ENCODE results near the gene CAPZB.
A peak's percentile ranks its signal among the peaks of the same experiment; 100 is the strongest.
"Not testable (repeated sequence)": the region's sequence is repeated elsewhere in the genome, so short reads cannot be mapped to it uniquely, and the experiment has no call there.

The CAPZB gene
- total RNA-seq = 144 to 252 (median 190) reads per million in 4 donors

DNA sequence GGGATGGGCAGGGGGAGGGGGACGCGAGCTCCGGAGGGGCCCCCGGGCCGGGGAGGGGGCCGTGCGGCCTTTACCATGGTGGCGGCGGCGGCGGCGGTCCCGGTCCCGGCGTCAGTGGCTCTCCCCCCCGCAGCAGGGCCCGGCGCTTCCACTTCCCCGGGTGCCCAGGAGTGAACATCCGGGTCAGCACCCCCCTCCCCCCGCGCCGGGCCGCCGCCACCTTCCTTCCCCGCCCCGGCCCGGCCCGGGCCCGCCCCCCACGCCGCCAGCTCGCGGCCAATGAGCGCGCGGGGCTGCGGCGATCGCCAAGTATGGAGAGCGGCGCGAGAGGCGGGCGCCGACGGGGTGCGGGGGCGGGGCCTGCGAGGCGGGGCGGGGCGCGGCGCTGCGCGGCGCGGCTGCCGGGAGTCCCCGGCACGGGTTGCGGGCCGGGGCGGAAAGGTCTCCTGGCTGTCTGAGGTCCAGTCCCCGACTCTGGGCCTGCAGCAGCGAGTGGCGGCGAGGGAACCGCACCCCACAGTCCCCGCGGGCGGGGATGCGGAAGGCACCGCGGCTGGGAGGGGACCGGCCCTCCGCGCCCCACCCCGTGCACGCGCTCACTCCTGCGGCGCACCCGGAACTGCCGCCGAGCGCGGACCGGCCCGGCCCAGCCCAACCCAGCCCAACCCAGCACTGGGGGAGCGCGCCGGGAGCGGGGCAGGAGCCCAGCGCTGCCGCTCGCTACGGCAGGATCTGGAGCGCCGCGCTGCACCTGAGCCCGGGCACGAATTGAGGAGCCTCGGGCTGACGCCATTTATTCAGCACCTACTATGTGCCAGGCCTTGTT lies at the start of gene CAPZB:
Gene CAPZB, minus strand, starts transcription at position 178 of the 826 bp plus-strand sequence. Its CDS starts 101 bp downstream, at position 77.
- peak; percentile 89 to 97 (median 91) for DNase-seq

DNA sequence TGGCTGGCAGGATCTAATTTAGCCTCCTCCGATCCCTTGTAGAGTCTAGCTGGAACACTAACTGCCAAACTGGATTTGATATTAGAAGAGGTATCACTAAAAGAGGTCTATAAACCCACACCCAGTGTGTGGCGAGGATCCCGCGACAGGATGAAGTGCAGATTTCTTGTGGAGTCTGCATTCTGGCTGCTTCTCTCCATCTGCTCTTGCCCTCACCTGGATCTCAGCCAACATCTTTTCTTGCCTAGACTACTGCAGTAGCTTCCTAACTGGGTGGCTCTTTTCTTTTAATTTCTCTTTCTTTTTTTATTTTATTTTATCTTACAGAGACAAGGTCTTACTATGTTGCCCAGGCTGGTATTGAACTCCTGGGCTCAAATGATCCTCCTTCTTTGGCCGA lies 48.9 kb upstream of the CAPZB start:
- DNase-seq = no peak

DNA sequence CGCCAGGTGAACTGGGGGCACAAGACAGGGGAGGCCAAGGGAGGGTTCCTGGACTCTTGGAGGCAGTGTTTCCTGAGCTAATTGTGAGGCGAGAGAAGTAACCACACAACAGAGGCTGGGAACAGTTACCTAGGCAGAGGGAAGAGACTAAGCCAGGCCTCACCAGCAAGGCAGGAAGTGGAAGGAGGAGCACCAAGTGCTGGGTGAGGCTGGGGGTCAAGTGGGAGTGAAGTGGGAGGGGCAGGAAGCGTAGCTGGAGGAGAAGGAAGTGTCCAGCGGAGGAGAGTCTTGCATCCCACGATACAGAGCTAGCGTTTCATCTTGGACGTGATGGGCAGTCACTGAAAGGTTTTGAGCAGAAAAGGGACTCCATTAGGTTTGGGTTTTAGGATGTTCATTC lies 48.3 kb upstream of the CAPZB start:
- DNase-seq = no peak

DNA sequence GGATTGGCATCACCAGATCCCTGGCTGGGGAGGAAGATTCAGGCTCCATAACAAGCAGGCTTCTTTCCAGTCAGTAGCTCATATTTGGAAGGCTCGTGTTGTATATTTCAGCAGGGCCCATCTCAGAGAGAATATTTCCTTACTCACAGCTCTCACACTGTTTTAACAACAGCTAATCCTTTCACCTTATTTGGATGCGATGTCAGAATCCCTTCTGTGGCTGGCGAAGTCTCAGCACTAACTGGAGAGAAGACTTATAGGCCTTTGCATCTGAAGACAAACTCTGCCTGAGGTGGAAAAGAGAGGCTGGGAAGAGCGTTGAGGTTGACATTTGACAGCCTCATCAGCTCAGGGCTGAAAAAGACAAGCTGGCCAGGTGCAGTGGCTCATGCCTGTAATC lies 47.2 kb upstream of the CAPZB start:
- DNase-seq = no peak

DNA sequence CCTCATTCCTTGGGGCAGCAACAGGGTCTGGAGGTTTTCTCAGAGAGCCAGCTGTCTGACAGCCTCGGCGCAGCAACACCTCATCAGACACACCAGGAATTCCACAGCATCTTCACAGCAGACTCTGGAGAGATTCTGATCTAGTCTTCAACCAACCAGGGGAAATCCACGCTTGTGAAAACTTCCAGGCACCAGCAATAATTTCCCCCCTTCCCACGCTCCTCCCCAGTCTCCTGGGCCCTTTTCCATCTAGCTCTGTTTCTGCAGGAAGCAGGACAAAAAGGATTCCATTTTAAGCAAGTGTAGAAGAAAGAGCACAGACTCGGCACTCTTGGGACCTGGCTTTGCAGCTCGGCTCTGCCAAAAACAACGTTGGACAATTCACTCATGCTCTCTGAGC lies 44.3 kb upstream of the CAPZB start:
- no peak for DNase-seq

DNA sequence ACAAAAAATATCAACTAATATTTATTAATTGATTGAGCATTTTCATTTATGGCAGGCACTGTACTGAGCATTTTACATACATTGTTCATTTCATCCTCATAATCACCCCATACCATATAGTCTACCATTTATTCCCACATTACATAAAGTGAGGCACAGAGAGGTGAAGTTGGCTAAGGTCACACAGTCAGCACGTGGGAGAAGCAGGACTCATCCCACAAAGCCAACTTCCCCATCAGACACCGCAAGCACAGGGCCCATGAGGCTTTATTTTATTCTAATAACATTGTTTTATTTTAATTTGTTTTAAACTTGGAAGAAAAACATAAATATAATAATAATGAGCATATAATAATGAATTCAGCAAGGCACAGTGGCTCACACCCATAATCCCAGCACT lies 43.1 kb upstream of the CAPZB start:
- no peak for DNase-seq

DNA sequence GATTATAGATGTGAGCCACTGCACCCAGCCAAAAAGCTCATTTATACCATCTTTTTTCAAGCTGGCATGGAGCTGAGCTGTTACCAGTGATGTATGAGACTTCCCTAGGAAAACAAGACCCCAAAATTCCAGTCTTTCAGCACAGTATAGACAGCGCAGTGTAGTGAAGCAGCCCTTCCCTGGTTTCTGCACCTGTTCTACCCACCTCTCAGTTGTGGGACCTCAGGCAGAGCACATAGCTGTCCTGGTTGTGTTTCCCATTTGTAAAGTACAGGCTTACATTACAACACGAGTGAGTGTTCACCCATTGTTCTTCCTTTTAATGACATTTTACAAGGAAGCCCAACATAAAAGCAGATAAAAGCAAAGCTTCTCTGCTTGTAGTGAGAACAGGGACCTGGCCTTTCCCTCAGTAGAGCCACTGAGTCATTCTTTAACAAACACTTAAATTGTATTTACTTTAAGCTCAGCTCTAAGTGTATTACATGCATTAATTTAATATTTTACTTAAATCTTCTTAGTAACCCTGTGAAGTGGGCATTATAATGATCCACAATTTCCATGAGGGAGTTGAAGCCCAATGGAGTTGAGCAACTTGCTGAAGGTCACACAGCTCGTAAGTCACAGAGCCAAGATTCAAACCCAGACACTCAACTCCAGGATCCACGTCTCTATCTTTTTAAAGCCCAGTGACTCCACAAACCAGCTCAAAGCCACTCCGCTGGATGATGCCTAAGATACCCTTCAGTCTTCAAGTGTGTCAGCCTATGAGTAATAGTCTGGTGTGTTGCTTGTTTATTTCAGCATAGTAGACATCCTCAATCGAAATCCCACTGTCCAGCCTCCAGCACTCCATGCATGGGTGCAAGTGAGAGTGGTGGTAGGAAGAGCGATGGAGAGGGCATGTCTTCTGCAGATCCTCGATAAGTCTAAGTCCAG lies 40.5 kb upstream of the CAPZB start:
- DNase-seq = no peak

DNA sequence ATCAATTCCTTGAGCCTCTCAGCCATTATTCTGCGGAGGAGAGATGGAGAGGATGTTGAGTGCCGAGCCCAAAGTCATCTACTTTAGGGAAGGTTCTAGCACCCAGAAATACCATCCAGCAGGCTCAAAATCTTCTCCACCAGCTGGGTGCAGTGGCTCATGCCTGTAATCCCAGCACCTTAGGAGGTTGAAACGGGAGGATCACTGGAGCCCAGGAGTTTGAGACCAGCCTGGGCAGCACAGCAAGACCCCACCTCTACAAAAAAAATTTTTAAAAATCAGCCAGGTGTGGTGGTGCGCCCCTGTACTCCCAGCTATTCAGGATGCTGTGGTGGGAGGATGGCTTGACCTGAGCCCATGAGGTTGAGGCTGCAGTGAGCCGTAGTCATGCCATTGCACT lies 39.5 kb upstream of the CAPZB start:
- DNase-seq = no peak

DNA sequence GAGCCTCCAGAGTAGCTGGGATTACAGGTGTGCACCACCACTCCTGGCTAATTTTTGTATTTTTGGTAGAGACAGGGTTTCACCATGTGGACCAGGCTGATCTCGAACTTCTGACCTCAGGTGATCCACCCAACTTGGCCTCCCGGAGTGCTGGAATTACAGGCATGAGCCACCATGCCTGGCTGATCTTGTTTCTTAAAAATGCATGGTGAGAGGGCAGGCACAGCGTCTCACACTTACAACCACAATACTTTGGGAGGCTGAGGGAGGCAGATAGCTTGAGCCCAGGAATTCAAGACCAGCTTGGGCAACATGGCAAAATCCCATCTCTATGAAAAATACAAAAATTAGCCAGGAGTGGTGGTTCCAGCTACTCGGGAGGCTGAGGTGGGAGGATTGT lies 37.2 kb upstream of the CAPZB start:
- not testable (repeated sequence) for DNase-seq

DNA sequence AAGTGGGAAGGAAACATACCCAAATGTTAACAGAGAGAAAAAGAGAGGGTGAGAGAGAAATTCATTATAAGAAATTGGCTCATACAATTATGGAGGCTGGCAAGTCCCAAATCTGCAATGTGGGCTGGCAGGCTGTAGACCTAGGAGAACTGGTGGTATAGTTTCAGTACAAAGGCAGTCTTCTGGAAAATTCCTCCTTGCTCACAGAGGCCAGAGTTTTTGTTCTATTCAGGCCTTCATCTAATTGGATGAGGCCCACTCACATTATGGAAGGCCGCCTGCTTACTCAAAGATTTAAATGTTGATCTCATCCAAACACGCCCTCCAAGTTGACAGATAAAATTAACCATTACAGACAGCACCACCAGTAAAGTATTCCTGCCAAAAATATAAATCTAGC lies 36.1 kb upstream of the CAPZB start:
- DNase-seq = no peak

DNA sequence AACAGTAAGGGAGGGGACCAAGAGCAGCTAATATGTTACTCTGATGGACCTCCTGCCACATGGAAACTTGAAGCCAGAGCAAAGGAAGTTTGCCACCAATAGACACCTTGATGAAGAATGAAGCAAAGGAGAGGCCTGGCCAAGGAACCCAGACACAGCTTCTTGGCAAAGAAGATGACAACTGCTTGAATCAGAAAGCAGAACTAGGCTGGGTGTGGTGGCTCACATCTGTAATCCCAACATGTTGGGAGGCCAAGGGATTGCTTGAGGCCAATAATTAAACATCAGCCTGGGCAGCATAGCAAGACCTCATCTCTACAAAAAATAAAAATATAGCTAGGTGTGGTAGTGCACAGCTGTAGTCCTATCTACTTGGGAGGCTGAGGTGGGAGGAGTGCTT lies 31.7 kb upstream of the CAPZB start:
- DNase-seq = no peak

DNA sequence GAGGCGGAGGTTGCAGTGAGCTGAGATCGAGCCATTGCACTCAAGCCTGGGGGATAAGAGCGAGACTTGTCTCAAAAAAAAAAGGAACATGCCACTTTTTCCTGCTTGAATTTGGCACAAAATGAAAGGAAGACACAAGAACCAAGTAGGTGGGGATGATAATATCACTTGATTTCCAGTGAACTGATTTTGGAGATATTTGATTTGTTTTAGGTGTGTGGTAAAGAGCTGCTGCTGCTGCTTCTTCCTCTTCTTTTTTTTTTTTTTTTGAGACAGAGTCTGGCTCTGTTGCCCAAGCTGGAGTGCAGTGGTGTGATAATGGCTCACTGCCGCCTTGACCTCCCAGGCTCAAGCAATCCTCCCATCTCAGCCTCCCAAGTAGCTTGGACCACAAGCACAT lies 29.9 kb upstream of the CAPZB start:
- no peak for DNase-seq

DNA sequence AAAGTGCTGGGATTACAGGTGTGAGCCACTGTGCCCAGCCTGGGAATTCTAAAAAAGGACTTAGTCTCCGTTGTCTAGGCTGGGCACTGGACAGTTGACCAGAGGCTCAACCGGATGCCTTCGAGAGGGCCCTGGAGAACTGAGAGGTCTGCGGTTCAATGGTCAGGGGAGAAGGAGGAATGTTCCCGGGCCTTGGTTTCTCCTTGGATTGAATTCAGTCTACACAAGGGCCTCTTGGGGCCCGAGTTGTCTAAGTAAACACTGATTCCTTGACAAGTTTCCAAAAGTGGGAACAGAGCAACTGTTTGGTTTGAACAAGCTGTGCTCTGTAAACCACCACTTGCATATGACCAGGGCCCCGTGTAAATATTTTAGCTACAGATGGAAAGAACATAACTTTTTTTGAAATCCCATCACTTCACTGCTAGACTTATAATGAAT lies 29.1 kb upstream of the CAPZB start:
- DNase-seq = no peak

DNA sequence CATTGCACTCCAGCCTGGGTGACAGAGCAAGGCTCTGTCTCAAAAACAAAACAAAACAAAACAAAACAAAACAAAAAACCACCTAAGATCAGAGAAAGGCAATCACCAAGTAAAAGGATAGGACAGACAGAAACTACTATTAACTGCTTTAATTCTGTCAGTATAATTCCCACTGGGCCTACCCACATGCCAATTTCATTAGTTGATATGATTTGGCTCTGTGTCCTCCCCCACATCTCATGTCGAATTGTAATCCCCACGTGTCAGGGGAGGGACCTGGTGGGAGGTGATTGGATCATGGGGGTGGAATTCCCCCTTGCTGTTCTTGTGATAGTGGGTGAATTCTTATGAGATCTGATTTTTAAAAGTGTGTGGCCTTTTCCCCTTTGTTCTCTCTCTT lies 27.2 kb upstream of the CAPZB start:
- DNase-seq = no peak

DNA sequence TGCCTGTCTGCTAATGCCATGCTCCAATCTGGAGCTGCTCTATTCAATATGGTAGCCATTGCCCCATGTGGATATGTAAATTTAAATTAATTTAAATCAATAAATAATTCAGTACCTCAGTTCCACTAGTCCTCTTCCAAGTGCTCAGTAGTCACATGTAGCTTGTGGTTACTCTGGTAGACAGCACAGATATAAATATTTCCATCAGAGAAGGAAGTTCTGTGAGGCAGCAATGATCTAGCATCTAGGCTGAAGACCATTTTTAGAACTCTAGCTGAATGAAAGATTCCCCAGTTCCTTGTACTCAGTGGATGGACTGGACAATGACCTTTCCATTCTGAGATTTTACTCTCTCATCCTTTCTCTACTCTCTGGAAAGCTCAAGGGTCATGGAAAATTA lies 25.8 kb upstream of the CAPZB start:
- no peak for DNase-seq

DNA sequence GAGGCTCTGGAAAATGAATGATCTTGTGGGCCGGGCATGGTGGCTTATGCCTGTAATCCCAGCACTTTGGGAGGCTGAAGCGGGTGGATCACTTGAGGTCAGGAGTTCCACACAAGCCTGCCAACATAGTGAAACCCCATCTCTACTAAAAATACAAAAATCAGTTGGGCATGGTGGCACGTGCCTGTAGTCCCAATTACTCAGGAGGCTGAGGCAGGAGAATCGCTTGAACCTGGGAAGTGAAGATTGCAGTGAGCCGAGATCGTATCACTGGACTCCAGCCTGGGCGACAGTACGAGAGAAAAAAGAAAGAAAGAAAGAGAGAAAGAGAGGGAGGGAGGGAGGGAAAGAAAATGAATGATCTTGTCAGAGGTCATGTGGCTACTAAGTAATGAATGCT lies 24.3 kb upstream of the CAPZB start:
- not testable (repeated sequence) for DNase-seq

DNA sequence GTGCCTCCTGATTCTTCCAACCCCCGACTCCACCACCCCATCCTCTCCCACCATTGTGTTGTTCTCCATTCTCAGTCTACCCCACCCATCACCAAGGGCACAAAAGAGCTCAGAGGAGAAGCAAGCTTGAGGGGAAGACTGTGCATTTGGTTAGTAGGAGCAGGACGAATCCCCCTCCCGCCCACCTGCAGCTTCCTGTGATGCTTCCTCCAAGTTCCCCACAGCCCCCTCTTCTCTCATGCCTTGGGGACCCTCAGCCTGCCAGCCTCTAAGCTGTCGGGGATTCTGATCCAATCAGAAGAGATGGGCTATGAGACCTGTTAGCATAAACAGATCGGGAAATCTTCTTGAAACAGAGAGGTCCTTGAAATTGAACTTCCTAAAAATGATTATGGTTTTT lies 22.2 kb upstream of the CAPZB start:
- DNase-seq = no peak

DNA sequence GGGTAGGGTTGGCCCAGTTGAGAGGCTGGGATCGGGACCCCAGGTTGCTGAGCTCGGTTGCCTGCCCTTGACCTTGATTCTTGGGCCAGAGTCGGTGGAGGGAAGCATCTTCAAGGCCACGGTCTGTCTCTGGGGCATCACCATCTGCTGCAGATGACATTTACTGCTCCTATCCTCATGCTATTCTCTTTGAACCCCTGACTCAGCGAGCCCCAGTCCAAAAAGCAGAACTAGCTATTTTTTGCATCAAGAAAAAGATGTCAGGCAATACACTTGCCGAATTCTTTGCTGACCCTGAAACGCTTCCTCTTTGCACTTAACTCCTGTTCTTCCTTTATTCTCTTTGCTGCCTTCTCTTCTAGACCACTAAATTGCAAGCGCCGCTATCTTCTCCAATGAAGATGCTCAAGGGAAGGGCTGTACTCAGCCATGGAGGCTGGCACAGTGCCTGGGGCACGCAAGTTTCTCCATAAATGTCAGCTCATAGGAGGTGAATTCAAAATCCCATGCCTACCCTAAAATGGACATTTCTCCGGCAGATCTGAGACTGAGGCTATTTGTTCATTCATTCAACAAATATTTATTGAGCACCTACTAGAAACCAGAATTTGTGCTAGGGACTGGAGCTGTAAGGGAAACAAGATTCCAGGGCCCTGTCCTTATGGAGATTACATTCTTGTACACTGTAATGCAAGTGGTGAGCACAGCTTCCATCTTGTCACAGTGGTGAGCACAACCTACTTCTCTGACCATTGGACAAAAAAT lies 20.5 kb upstream of the CAPZB start:
- DNase-seq = no peak

DNA sequence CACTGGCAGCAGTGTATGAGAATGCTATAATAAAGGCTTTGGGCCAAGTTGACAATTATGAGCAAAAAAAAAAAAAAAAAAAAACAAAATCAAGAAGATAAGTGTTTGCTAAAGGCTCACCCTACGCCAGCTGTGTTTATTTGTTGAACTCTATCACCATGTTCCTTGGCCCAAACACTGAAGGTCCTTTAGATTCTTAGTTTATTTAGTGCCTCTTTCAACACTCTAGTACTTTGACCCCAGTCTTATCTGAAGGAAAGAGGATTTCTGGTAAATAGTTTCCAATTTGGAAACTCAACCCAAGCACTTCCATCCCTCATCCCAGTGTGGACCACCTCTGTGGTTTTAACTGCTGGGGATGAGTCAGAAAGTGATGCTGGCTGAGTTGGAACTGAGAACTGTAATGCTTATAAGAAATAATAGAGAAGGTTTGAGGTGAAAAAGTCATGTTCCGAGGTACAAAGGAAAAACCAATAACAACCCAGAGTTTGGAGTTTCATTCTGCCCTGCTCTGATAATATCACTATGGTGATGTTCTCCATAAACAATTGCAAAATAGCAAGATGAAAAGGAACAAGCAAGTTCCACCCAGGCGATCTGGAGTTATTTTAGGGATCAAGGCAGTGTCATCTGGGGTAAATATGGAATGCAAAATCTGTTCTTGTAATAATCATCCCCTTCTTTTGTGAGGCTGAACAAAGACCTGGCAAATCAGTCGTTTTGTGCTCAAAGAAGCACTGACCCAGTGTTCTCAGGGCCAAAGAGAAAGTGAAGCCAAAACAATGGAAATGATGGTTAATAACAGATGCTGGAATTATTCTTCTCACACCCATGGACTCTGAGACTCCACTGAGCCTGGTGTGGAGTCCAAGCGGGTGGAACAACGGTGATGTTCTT lies 19.7 kb upstream of the CAPZB start:
- DNase-seq = no peak

DNA sequence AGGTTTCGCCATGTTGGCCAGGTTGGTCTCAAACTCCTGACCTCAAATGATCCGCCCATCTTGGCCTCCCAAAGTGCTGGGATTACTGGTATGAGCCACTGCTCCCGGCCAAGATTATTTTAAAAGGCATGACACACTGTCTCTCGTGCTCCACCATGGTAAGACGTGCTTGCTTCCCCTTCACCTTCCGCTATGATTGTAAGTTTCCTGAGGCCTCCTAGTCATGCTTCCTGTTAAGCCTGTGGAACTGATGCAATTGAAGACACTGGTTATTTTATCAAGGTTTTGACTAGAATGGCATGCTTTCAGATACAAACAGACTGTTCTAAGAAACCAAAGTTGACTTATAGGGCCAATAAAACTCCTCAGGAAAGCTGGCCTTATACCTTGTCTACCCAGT lies 16.9 kb upstream of the CAPZB start:
- DNase-seq = not testable (repeated sequence)

DNA sequence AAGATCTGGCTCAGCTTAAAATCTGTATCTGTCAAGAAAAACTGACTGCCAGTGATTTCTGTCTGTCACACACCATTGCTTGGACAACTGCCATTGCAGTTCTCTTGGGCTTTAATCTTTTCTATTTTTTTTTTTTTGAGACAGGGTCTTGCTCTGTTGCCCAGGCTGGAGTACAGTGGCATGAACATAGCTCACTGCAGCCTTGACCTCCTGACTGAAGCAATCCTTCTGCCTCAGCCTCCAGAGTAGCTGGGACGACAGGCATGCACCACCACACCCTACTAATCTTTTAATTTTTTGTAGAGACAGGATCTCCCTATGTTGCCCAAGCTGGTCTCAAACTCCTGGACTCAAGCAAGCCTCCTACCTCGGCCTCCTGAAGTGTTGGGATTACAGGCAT lies 14.5 kb upstream of the CAPZB start:
- DNase-seq = not testable (repeated sequence)

DNA sequence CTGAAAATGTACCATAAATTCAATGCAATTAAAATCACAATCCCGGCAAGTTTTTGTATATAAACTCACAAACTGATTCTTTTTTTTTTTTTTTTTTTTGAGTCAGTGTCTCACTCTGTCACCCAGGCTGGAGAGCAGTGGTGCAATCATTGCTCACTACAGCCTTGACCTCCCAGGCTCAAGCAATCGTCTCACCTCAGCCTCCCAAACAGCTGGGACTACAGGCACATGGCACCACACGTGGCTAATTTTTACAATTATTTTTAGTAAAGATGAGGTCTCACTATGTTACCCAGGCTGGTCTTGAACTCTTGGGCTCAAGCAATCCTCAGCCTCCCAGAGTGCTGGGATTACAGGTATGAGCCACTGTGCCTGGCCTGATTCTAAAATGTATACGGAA lies 12.1 kb upstream of the CAPZB start:
- DNase-seq = not testable (repeated sequence)
